Bronchial epithelial cell (primary cell): ENCODE data around the gene CCND1. TPM values are rescaled to one million over a fixed set of nuclear protein-coding genes. Genes with fewer than 3 reads are reported as not detected.
A peak's percentile ranks its signal among the peaks of the same experiment; 100 is the strongest.

Source experiments
- DNase-seq: peaks from one replicate; pipeline ENCODE4 v3.0.0-alpha.2; 2010; ENCODE audit warnings: low read depth
- FAIRE-seq: peaks from 2 replicates; lab custom pipeline; 2011; peaks lifted over from hg19 to GRCh38; lab: Jason Lieb, UNC
- H3K27me3 ChIP-seq: 2 replicates; pipeline ENCODE4 v1.5.1; 2011; ENCODE audit warnings: low read length; ENCODE audit not compliant: control insufficient read depth, insufficient read depth
- H3K36me3 ChIP-seq: 2 replicates; pipeline ENCODE4 v1.5.1; 2011; ENCODE audit warnings: low read length; ENCODE audit not compliant: control insufficient read depth, insufficient read depth
- H3K4me3 ChIP-seq: 2 replicates; pipeline ENCODE4 v1.5.1; 2011; ENCODE audit warnings: mild to moderate bottlenecking, low read depth, low read length, control low read depth
- total RNA-seq: library from RNA; depleted of rRNA; stranded (reverse); fragments of >200 nt; gene quantifications from 2 replicates; pipeline ENCODE4 v1.2.1, GENCODE V29; 2014
- TF ChIP-seq, protein P1 (sequence below): IDR thresholded peaks from 2 replicates; pipeline ENCODE4 v1.5.1; 2011; ENCODE audit warnings: mild to moderate bottlenecking, moderate library complexity, low read length, control low read depth, inconsistent platforms; ENCODE audit not compliant: insufficient read depth, severe bottlenecking

CCND1 gene
- total RNA-seq, 1 donor from 2014 or later = 198 TPM

GRCh38 chr11:69644071-69644961 is 3.4 kb downstream of the CCND1 start:
- FAIRE-seq (no peak), DNase-seq (no peak)
- no peak overlapping the region for H3K4me3 ChIP-seq
- H3K27me3 ChIP-seq = no peaks in the 10 kb centered on the region
- TF ChIP-seq, protein P1, sequence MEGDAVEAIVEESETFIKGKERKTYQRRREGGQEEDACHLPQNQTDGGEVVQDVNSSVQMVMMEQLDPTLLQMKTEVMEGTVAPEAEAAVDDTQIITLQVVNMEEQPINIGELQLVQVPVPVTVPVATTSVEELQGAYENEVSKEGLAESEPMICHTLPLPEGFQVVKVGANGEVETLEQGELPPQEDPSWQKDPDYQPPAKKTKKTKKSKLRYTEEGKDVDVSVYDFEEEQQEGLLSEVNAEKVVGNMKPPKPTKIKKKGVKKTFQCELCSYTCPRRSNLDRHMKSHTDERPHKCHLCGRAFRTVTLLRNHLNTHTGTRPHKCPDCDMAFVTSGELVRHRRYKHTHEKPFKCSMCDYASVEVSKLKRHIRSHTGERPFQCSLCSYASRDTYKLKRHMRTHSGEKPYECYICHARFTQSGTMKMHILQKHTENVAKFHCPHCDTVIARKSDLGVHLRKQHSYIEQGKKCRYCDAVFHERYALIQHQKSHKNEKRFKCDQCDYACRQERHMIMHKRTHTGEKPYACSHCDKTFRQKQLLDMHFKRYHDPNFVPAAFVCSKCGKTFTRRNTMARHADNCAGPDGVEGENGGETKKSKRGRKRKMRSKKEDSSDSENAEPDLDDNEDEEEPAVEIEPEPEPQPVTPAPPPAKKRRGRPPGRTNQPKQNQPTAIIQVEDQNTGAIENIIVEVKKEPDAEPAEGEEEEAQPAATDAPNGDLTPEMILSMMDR = peak; percentile 21
- H3K36me3 ChIP-seq = peaks cover 27% of the 10 kb centered on the region

- DNase-seq = no peak
- TF ChIP-seq, protein P1 = peak; percentile 23
- Histone ChIP-seq H3K27me3 (no peaks in the 10 kb centered on the region), H3K36me3 (peaks cover 34% of the 10 kb centered on the region), H3K4me3 (no peak overlapping the region)
- FAIRE-seq = no peak
Measured at GRCh38 chr11:69644962-69645675, 4.2 kb downstream of the CCND1 start.

DNA sequence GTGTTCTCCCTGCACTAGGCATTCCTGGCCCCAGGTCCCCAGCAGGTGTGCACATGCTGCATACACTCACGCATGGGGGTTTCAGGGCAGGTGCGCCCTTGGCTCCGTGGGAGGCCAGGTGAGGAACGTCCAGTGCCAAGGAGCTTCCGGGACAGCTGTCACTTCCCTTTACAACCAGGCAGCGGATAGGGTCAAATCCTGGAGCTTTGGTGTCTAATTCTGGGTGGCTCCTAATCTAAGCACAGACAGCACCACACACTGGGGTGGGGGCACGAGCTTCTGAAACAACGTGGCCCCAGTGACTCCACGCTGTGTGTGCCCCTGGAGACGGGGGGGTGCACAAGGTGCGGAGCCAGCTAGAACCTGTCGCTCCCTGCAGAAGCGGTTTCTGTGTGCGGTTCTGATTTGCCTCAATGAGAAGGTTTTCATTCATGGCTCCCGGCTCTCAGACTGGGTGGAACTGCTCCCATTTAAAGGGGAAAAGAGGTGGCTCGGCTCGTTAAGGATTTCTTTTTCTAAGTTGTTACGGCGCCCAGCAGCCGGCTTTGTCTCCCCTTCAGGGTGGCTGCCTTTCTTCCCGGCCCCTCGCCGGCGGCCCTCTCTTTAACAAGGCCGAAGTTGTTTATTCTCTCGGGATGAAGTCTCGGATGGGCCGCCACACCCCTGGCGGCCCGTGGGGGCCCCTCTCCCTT is 5.0 kb downstream of the CCND1 start:
- FAIRE-seq (no peak), DNase-seq (no peak)
- Histone ChIP-seq H3K4me3 (no peak overlapping the region), H3K36me3 (peaks cover 43% of the 10 kb centered on the region), H3K27me3 (no peaks in the 10 kb centered on the region)
- TF ChIP-seq, protein P1 = no peak

- Histone ChIP-seq H3K4me3 (no peak overlapping the region), H3K27me3 (no peaks in the 10 kb centered on the region), H3K36me3 (peaks cover 46% of the 10 kb centered on the region)
- no peak for FAIRE-seq
- TF ChIP-seq, protein P1 = no peak
- DNase-seq = no peak
Measured at GRCh38 chr11:69646493-69647389, 5.8 kb downstream of the CCND1 start.

DNA sequence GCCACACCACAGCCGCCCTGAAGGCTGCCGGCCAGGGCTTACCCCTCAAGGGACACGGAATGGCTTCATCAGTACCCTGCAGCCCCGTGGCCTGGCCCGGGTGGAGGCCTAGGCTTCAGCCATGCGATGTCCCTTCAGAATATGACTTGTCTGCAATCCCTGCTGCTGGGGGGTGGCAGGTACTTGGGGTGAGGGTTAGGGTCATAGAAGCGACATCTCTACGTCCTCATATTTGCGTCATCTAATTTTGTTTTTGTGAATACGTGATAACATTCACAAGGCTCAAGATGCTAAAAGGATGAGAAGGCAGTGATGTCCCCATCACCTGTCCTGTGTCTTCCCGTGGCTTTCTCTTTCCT is 6.4 kb downstream of the CCND1 start:
- Histone ChIP-seq H3K4me3 (no peak overlapping the region), H3K27me3 (no peaks in the 10 kb centered on the region), H3K36me3 (peaks cover 48% of the 10 kb centered on the region)
- FAIRE-seq (no peak), DNase-seq (no peak)
- TF ChIP-seq, protein P1 = no peak
